Progenitor cell of endocrine pancreas (in vitro differentiated cells): ENCODE data around the gene LHFPL6. TPM values are rescaled to one million over a fixed set of nuclear protein-coding genes. Genes with fewer than 3 reads are reported as not detected.

Source experiments
- DNase-seq: peaks from one replicate; pipeline ENCODE4 v3.0.0; 2021; ENCODE audit warnings: low spot score; ENCODE audit not compliant: unreplicated experiment
- H3K27ac Mint-ChIP-seq: 2 replicates; pipeline ENCODE4 v1.8.0; 2021; ENCODE audit warnings: mild to moderate bottlenecking, moderate library complexity, mixed read lengths
- H3K27me3 Mint-ChIP-seq: 2 replicates; pipeline ENCODE4 v1.8.0; 2021; ENCODE audit warnings: mixed read lengths
- H3K36me3 Mint-ChIP-seq: 2 replicates; pipeline ENCODE4 v1.8.0; 2022; ENCODE audit warnings: mixed read lengths; ENCODE audit not compliant: insufficient read depth
- H3K4me1 Mint-ChIP-seq: 2 replicates; pipeline ENCODE4 v1.8.0; 2021; ENCODE audit warnings: low read depth, mixed read lengths
- H3K4me3 Mint-ChIP-seq: 2 replicates; pipeline ENCODE4 v1.8.0; 2021; ENCODE audit warnings: low read depth, mild to moderate bottlenecking, moderate library complexity, mixed read lengths
- H3K9me3 Mint-ChIP-seq: 2 replicates; pipeline ENCODE4 v1.8.0; 2021; ENCODE audit warnings: low read depth, mixed read lengths
- total RNA-seq: library from RNA; stranded (reverse); gene quantifications from 2 replicates; pipeline ENCODE4 v1.2.1, GENCODE V29; 2021
- TF ChIP-seq, protein P1 (sequence below): fragments of 200-600 bp; sonication (generic); IDR thresholded peaks from one replicate; pipeline ENCODE4 v1.5.0; 2021; ENCODE audit warnings: antibody characterized with exemption, mild to moderate bottlenecking; ENCODE audit not compliant: unreplicated experiment

The LHFPL6 gene
- total RNA-seq, 1 donor from 2014 or later: 1.0 TPM

DNA sequence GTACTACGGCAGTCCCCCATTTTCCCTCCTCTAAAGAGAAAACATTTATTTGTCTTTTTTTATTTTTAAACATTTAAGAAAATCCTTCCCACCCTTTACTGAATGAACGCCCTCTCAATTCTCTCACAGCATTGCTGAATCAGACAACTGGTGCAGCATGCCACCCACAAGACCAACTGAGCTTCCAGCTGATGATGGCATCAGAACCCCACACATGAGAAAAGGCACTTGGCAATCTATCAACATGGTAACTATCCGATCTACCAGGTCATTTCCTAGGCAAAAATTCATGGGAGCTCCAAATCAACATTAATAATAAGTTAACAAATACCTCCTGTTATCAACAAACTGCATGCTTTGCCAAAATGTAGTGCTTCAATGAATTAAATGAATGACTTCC lies 43.1 kb downstream of the LHFPL6 start:
- DNase-seq: no peak
- no peak overlapping the region for H3K27ac Mint-ChIP-seq
- TF ChIP-seq, protein P1, sequence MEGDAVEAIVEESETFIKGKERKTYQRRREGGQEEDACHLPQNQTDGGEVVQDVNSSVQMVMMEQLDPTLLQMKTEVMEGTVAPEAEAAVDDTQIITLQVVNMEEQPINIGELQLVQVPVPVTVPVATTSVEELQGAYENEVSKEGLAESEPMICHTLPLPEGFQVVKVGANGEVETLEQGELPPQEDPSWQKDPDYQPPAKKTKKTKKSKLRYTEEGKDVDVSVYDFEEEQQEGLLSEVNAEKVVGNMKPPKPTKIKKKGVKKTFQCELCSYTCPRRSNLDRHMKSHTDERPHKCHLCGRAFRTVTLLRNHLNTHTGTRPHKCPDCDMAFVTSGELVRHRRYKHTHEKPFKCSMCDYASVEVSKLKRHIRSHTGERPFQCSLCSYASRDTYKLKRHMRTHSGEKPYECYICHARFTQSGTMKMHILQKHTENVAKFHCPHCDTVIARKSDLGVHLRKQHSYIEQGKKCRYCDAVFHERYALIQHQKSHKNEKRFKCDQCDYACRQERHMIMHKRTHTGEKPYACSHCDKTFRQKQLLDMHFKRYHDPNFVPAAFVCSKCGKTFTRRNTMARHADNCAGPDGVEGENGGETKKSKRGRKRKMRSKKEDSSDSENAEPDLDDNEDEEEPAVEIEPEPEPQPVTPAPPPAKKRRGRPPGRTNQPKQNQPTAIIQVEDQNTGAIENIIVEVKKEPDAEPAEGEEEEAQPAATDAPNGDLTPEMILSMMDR: no peak
- no peak overlapping the region for H3K4me3 Mint-ChIP-seq
- no peaks in the 10 kb centered on the region for H3K9me3 Mint-ChIP-seq
- H3K4me1 Mint-ChIP-seq: no peaks in the 10 kb centered on the region
- H3K36me3 Mint-ChIP-seq: no peaks in the 10 kb centered on the region
- no peaks in the 10 kb centered on the region for H3K27me3 Mint-ChIP-seq

DNA sequence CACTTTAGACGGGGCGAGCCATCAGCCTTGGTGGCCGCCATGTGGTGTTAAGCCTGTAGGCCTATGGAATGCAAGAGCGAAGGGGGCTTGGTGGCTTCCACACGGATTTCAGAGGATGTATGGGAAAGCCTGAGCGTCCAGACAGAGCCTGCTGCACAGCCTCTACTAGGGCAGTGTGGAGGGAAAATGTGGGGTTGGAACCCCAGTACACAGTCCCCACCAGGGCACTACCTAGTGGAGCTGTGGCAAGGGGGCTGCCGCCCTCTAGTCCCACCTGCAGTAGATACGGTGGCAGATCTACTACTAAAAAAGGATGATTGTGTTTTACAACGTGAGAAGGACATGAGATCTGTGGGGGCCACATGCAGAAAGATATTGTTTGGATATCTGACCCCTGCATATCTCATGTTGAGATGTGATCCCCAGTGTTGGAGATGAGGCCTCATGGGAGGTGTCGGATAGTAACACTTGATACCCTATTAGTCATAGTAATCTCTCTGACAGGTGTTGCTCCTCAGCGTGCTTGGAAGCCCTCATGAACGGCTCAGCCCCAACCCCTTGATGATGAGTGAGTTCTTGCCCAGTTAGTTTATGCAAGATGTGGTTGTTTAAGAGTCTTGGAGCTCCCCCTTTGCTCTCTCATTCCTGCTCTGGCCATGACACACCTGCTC lies 45.6 kb downstream of the LHFPL6 start:
- Mint-ChIP-seq H3K4me1 (no peaks in the 10 kb centered on the region), H3K9me3 (no peaks in the 10 kb centered on the region), H3K4me3 (no peak overlapping the region), H3K27me3 (no peaks in the 10 kb centered on the region), H3K36me3 (no peaks in the 10 kb centered on the region), H3K27ac (no peak overlapping the region)
- TF ChIP-seq, protein P1: no peak
- no peak for DNase-seq

DNA sequence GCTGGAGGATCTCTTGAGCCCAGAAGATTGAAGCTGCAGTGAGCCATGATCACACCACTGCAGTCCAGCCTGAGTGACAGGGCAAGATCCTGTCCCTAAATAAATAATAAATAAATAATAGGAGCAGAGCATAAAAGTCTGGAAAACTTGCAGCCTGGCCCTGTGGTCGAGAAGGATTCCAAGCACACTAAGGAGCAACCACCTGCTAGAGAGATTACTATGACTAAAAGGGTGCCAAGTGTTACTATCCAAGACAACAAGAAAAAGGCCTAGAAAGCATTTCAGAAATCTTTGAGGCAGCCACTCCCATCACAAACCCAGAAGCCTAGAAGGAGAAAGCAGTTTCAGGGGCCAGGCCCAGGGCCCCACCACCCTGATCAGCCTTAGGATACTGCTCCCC lies 46.1 kb downstream of the LHFPL6 start:
- no peak overlapping the region for H3K27ac Mint-ChIP-seq
- no peaks in the 10 kb centered on the region for H3K27me3 Mint-ChIP-seq
- H3K4me3 Mint-ChIP-seq: no peak overlapping the region
- TF ChIP-seq, protein P1: no peak
- H3K4me1 Mint-ChIP-seq: no peaks in the 10 kb centered on the region
- H3K9me3 Mint-ChIP-seq: no peaks in the 10 kb centered on the region
- no peak for DNase-seq
- H3K36me3 Mint-ChIP-seq: no peaks in the 10 kb centered on the region

DNA sequence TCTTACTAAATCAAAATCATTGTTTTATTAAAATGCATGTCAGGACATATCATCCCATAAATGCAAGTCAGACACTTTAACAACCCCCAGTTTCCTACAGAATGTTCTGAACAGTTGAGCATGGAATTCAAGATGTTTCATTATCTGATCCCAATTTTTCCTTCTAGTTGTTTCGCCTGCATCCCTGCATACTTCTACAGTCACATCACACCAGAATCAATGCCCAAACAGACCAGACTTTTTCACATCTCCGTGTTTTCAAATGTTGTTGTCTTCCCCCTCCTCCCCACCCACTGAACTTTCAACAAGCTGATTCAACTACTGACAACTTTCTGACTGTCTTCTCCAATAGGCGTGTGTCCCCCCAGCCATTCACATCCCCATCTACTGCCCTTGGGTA lies 48.6 kb downstream of the LHFPL6 start:
- Mint-ChIP-seq H3K27me3 (no peaks in the 10 kb centered on the region), H3K27ac (no peak overlapping the region), H3K4me3 (no peak overlapping the region), H3K4me1 (no peaks in the 10 kb centered on the region), H3K36me3 (no peaks in the 10 kb centered on the region), H3K9me3 (no peaks in the 10 kb centered on the region)
- TF ChIP-seq, protein P1: no peak
- DNase-seq: no peak

DNA sequence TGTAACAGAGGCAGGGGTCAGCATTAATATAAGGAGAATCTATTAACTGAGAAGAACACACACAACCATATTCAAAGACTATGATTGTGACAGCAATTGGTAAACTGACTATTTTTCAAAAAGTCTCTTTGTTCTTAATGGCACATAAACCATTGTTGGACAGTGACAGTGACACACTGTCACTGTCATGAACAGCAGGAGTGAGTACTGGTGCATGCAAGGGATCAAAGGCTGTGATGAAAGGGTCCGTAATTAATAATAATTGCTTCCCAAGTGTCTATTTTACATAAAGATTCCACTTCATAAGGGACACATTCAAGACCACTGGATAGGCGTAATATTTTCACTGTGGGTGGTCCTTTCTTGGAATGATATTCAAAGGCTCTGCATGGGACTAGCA lies 50.7 kb downstream of the LHFPL6 start:
- H3K4me3 Mint-ChIP-seq: no peak overlapping the region
- H3K9me3 Mint-ChIP-seq: no peaks in the 10 kb centered on the region
- peaks cover 2% of the 10 kb centered on the region for H3K27me3 Mint-ChIP-seq
- H3K4me1 Mint-ChIP-seq: no peaks in the 10 kb centered on the region
- H3K27ac Mint-ChIP-seq: no peak overlapping the region
- H3K36me3 Mint-ChIP-seq: no peaks in the 10 kb centered on the region
- TF ChIP-seq, protein P1: no peak
- DNase-seq: no peak
